Thyroid gland (tissue), 4 donors: ENCODE measurements around the gene KAT14.

Experiments used
- CTCF ChIP-seq, 6 experiments: fragments of 200-600 bp in 3 of 6; fragments of 450-650 bp in 3 of 6; sonication (generic) in 3 of 6; IDR thresholded peaks; one replicate each; pipeline ENCODE4 v1.5.1; 2016 to 2019; ENCODE audit warnings: antibody characterized with exemption in 6 of 6, mild to moderate bottlenecking in 2 of 6, inconsistent platforms in 1 of 6, moderate library complexity in 1 of 6
- POLR2A ChIP-seq, 2 donors: fragments of 450-650 bp; IDR thresholded peaks; one replicate each; pipeline ENCODE4 v1.6.1; 2017; ENCODE audit warnings: antibody characterized with exemption in 2 of 2, mild to moderate bottlenecking in 2 of 2, moderate library complexity in 1 of 2

- TF ChIP-seq POLR2A (IDR thresholded peaks at IDR 0.05) (no peak), CTCF (IDR thresholded peaks at IDR 0.05) (no peak)
Measured at GRCh38 chr20:18202966-18203365, 65.3 kb downstream of the KAT14 start.
